DND-41 (cell line): ENCODE results near the gene CYSLTR2.

Source experiments
- EZH2 ChIP-seq: IDR thresholded peaks from 3 replicates; pipeline ENCODE4 v1.6.1; 2012; ENCODE audit warnings: borderline replicate concordance, low read depth, mild to moderate bottlenecking, moderate library complexity, low read length, inconsistent platforms; ENCODE audit not compliant: severe bottlenecking
- TF ChIP-seq, protein P1 (sequence below): IDR thresholded peaks from 2 replicates; pipeline ENCODE4 v1.5.1; 2012; ENCODE audit warnings: borderline replicate concordance, low read length, moderate library complexity, mild to moderate bottlenecking; ENCODE audit not compliant: poor library complexity, severe bottlenecking; ENCODE audit errors: extremely low read depth

GRCh38 chr13:48723168-48723567 is 69.4 kb downstream of the CYSLTR2 start:
- TF ChIP-seq, protein P1, sequence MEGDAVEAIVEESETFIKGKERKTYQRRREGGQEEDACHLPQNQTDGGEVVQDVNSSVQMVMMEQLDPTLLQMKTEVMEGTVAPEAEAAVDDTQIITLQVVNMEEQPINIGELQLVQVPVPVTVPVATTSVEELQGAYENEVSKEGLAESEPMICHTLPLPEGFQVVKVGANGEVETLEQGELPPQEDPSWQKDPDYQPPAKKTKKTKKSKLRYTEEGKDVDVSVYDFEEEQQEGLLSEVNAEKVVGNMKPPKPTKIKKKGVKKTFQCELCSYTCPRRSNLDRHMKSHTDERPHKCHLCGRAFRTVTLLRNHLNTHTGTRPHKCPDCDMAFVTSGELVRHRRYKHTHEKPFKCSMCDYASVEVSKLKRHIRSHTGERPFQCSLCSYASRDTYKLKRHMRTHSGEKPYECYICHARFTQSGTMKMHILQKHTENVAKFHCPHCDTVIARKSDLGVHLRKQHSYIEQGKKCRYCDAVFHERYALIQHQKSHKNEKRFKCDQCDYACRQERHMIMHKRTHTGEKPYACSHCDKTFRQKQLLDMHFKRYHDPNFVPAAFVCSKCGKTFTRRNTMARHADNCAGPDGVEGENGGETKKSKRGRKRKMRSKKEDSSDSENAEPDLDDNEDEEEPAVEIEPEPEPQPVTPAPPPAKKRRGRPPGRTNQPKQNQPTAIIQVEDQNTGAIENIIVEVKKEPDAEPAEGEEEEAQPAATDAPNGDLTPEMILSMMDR: no peak
- no peak for TF ChIP-seq EZH2
